NT2/D1 (cell line): ENCODE measurements around the gene CEP89.

ENCODE experiments used
- DNase-seq: peaks from one replicate; pipeline ENCODE4 v3.0.0-alpha.2; 2011; ENCODE audit warnings: low read depth, low spot score
- H3K27me3 ChIP-seq: 2 replicates; pipeline ENCODE4 v1.6.0; 2011; ENCODE audit warnings: mild to moderate bottlenecking; ENCODE audit not compliant: insufficient read length, insufficient read depth
- H3K36me3 ChIP-seq: 2 replicates; pipeline ENCODE4 v1.6.1; 2011; ENCODE audit warnings: mild to moderate bottlenecking, low read length, mixed read lengths; ENCODE audit not compliant: insufficient read depth, insufficient read length
- H3K4me1 ChIP-seq: 2 replicates; pipeline ENCODE4 v1.5.1; 2011; ENCODE audit not compliant: insufficient read depth, insufficient read length
- H3K4me3 ChIP-seq: 2 replicates; pipeline ENCODE4 v1.5.1; 2011; ENCODE audit warnings: low read depth; ENCODE audit not compliant: insufficient read length
- H3K9ac ChIP-seq: 2 replicates; pipeline ENCODE4 v1.6.0; 2011; ENCODE audit warnings: low read depth; ENCODE audit not compliant: insufficient read length
- H3K9me3 ChIP-seq: 2 replicates; pipeline ENCODE4 v1.5.1; 2011; ENCODE audit warnings: mild to moderate bottlenecking, low read length; ENCODE audit not compliant: insufficient read depth
- SUZ12 ChIP-seq: IDR thresholded peaks from 2 replicates; pipeline ENCODE4 v1.6.1; 2011; ENCODE audit not compliant: insufficient read length, insufficient read depth; ENCODE audit errors: extremely low read depth
- YY1 ChIP-seq: IDR thresholded peaks from 2 replicates; pipeline ENCODE4 v1.6.1; 2011; ENCODE audit not compliant: insufficient read length, insufficient read depth
- ZNF274 ChIP-seq: IDR thresholded peaks from 2 replicates; pipeline ENCODE4 v1.6.1; 2011; ENCODE audit warnings: mild to moderate bottlenecking, low read depth, low read length

Gene CEP89

GRCh38 chr19:32916969-32917615, 54.7 kb downstream of the CEP89 start:
- DNase-seq = no peak
- H3K4me1 ChIP-seq = peaks cover 3% of the 10 kb centered on the region
- no peak overlapping the region for H3K9ac ChIP-seq
- peaks cover 25% of the 10 kb centered on the region for H3K36me3 ChIP-seq
- H3K4me3 ChIP-seq = no peak overlapping the region
- TF ChIP-seq SUZ12 = no peak
- no peak for TF ChIP-seq ZNF274
- TF ChIP-seq YY1 = no peak
- H3K27me3 ChIP-seq = no peaks in the 10 kb centered on the region
- H3K9me3 ChIP-seq = no peaks in the 10 kb centered on the region

- no peak overlapping the region for H3K4me3 ChIP-seq
- H3K36me3 ChIP-seq = peaks cover 19% of the 10 kb centered on the region
- no peak for DNase-seq
- TF ChIP-seq YY1 (no peak), ZNF274 (no peak), SUZ12 (no peak)
- peaks cover 3% of the 10 kb centered on the region for H3K4me1 ChIP-seq
- no peaks in the 10 kb centered on the region for H3K27me3 ChIP-seq
- H3K9me3 ChIP-seq = no peaks in the 10 kb centered on the region
- no peak overlapping the region for H3K9ac ChIP-seq
Measured at GRCh38 chr19:32914879-32915660, 56.7 kb downstream of the CEP89 start.

GRCh38 chr19:32911467-32911866, 60.3 kb downstream of the CEP89 start:
- DNase-seq = no peak
- no peak overlapping the region for H3K9ac ChIP-seq
- no peak overlapping the region for H3K4me3 ChIP-seq
- no peaks in the 10 kb centered on the region for H3K27me3 ChIP-seq
- no peak for TF ChIP-seq SUZ12
- no peaks in the 10 kb centered on the region for H3K4me1 ChIP-seq
- H3K36me3 ChIP-seq = peaks cover 30% of the 10 kb centered on the region
- H3K9me3 ChIP-seq = no peaks in the 10 kb centered on the region

GRCh38 chr19:32910874-32911273, 60.9 kb downstream of the CEP89 start:
- H3K9ac ChIP-seq = no peak overlapping the region
- H3K4me3 ChIP-seq = no peak overlapping the region
- no peaks in the 10 kb centered on the region for H3K27me3 ChIP-seq
- H3K9me3 ChIP-seq = peaks cover 2% of the 10 kb centered on the region; the same call in 1 of the 2 replicates
- peaks cover 28% of the 10 kb centered on the region for H3K36me3 ChIP-seq
- DNase-seq = no peak
- TF ChIP-seq SUZ12 = no peak
- no peak for TF ChIP-seq YY1
- no peak for TF ChIP-seq ZNF274
- H3K4me1 ChIP-seq = no peaks in the 10 kb centered on the region

- DNase-seq = no peak
- Histone ChIP-seq H3K36me3 (peaks cover 27% of the 10 kb centered on the region), H3K4me3 (no peak overlapping the region), H3K27me3 (no peaks in the 10 kb centered on the region), H3K4me1 (no peaks in the 10 kb centered on the region), H3K9ac (no peak overlapping the region), H3K9me3 (peaks cover 5% of the 10 kb centered on the region; the same call in 1 of the 2 replicates)
- TF ChIP-seq ZNF274 (no peak), YY1 (no peak), SUZ12 (no peak)
Measured at GRCh38 chr19:32910094-32910493, 61.7 kb downstream of the CEP89 start.

GRCh38 chr19:32909257-32909656, 62.5 kb downstream of the CEP89 start:
- TF ChIP-seq ZNF274 = no peak
- TF ChIP-seq YY1 = no peak
- no peak for TF ChIP-seq SUZ12
- Histone ChIP-seq H3K4me3 (no peak overlapping the region), H3K4me1 (no peaks in the 10 kb centered on the region), H3K9ac (no peak overlapping the region), H3K27me3 (no peaks in the 10 kb centered on the region), H3K9me3 (peaks cover 5% of the 10 kb centered on the region; the same call in 1 of the 2 replicates), H3K36me3 (peaks cover 21% of the 10 kb centered on the region)
- DNase-seq = no peak

GRCh38 chr19:32908641-32909190, 63.0 kb downstream of the CEP89 start:
- no peak for TF ChIP-seq YY1
- TF ChIP-seq ZNF274 = no peak
- no peak for TF ChIP-seq SUZ12
- DNase-seq = no peak
- Histone ChIP-seq H3K4me1 (no peaks in the 10 kb centered on the region), H3K9ac (no peak overlapping the region), H3K36me3 (peaks cover 18% of the 10 kb centered on the region), H3K4me3 (no peak overlapping the region), H3K9me3 (peaks cover 5% of the 10 kb centered on the region; the same call in 1 of the 2 replicates), H3K27me3 (no peaks in the 10 kb centered on the region)
